OCI-LY3 (cell line): ENCODE data around the gene TGFBRAP1.

Experiments
- EZH2phosphoT487 ChIP-seq: fragments of 200-600 bp; shearing (Covaris generic); IDR thresholded peaks from 2 replicates; pipeline ENCODE4 v1.6.1; 2018; ENCODE audit warnings: antibody characterized with exemption, mixed run types, low read depth
- TF ChIP-seq, protein P1 (sequence below): fragments of 200-600, 300-600 bp; sonication (generic); IDR thresholded peaks from 2 replicates; pipeline ENCODE4 v1.5.1; 2014; ENCODE audit warnings: antibody characterized with exemption, low read length, low read depth

DNA sequence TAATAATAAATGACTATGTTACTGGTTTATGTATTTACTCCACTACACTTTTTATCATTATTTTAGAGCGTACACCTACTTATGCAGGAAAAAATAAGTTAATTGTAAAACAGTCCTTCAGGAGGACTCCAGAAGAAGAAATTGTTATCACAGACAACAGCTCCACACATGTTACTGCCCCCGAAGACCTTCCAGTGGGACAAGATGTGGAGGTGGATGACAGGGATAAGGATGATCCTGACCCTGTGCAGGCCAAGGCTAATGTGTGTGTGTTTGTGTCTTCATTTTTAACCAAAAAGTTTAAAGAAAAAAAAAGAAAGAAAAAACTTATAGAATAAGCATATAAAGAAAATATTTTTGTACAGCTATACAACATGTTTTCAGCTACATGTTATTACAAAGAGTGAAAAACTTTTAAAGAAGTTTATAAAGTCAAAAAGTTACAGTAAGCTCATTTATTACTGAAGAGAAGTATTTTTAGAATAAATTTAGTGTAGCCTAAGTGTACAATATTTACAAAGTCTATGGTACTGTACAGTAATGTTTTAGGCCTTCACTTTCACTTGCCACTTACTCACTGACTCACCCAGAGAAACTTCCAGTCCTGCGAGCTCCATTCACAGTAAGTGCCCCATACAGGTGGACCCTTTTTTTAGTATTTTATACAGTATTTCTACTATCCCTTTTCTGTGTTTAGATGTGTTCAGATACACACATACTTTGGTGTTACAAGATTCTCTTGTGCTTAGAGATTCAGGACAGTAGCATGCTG is 7.5 kb downstream of the TGFBRAP1 start:
- TF ChIP-seq, protein P1, sequence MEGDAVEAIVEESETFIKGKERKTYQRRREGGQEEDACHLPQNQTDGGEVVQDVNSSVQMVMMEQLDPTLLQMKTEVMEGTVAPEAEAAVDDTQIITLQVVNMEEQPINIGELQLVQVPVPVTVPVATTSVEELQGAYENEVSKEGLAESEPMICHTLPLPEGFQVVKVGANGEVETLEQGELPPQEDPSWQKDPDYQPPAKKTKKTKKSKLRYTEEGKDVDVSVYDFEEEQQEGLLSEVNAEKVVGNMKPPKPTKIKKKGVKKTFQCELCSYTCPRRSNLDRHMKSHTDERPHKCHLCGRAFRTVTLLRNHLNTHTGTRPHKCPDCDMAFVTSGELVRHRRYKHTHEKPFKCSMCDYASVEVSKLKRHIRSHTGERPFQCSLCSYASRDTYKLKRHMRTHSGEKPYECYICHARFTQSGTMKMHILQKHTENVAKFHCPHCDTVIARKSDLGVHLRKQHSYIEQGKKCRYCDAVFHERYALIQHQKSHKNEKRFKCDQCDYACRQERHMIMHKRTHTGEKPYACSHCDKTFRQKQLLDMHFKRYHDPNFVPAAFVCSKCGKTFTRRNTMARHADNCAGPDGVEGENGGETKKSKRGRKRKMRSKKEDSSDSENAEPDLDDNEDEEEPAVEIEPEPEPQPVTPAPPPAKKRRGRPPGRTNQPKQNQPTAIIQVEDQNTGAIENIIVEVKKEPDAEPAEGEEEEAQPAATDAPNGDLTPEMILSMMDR = no peak
- no peak for TF ChIP-seq EZH2phosphoT487
